Trophoblast cell (in vitro differentiated cells and primary cell): ENCODE data around the gene KIF1A.

Experiments used
- DNase-seq, 2 donors: peaks; one replicate each; pipeline ENCODE4 v3.0.0-alpha.2; 2016
- H2AFZ ChIP-seq: 2 replicates; pipeline ENCODE4 v1.6.1; 2013; ENCODE audit warnings: low read length, moderate library complexity, mild to moderate bottlenecking; ENCODE audit not compliant: insufficient read depth, poor library complexity
- H2AK5ac ChIP-seq: 2 replicates; pipeline ENCODE4 v1.6.1; 2013; ENCODE audit warnings: mild to moderate bottlenecking, low read length
- H2BK120ac ChIP-seq: 2 replicates; pipeline ENCODE4 v1.6.1; 2013; ENCODE audit warnings: low read length, mild to moderate bottlenecking, moderate library complexity; ENCODE audit not compliant: insufficient read depth, poor library complexity
- H2BK12ac ChIP-seq: 2 replicates; pipeline ENCODE4 v1.6.1; 2013; ENCODE audit warnings: mild to moderate bottlenecking, low read length, moderate library complexity
- H2BK5ac ChIP-seq: 2 replicates; pipeline ENCODE4 v1.6.1; 2013; ENCODE audit warnings: low read length, low read depth, moderate library complexity, mild to moderate bottlenecking; ENCODE audit not compliant: poor library complexity
- H3K14ac ChIP-seq: 2 replicates; pipeline ENCODE4 v1.6.1; 2013; ENCODE audit warnings: mild to moderate bottlenecking, low read length
- H3K18ac ChIP-seq: 2 replicates; pipeline ENCODE4 v1.6.1; 2013; ENCODE audit warnings: mild to moderate bottlenecking, low read length
- H3K23ac ChIP-seq: 2 replicates; pipeline ENCODE4 v1.6.1; 2013; ENCODE audit warnings: low read length
- H3K27ac ChIP-seq: 2 replicates; pipeline ENCODE4 v1.5.1; 2013; ENCODE audit warnings: low read depth, mild to moderate bottlenecking, inconsistent platforms, low read length, moderate library complexity
- H3K27me3 ChIP-seq: 2 replicates; pipeline ENCODE4 v1.6.1; 2013; ENCODE audit warnings: inconsistent platforms, mild to moderate bottlenecking, low read length, moderate library complexity; ENCODE audit not compliant: insufficient read depth
- H3K36me3 ChIP-seq, 2 experiments: 1 replicate in 1 of 2; 2 replicates in 1 of 2; pipeline ENCODE4 v1.6.1; 2013; ENCODE audit warnings: low read length in 2 of 2, mild to moderate bottlenecking in 2 of 2, moderate library complexity in 1 of 2; ENCODE audit not compliant: insufficient read depth in 2 of 2, control insufficient read depth in 1 of 2
- H3K4ac ChIP-seq: 2 replicates; pipeline ENCODE4 v1.6.1; 2013; ENCODE audit warnings: low read depth, mild to moderate bottlenecking, low read length, moderate library complexity
- H3K4me1 ChIP-seq, 2 experiments: 1 replicate in 1 of 2; 2 replicates in 1 of 2; pipeline ENCODE4 v1.6.1; 2013; ENCODE audit warnings: low read length in 2 of 2, mild to moderate bottlenecking in 2 of 2, moderate library complexity in 1 of 2; ENCODE audit not compliant: insufficient read depth in 2 of 2, control insufficient read depth in 1 of 2
- H3K4me2 ChIP-seq: 2 replicates; pipeline ENCODE4 v1.6.1; 2013; ENCODE audit warnings: inconsistent platforms, mild to moderate bottlenecking, low read length, moderate library complexity
- H3K4me3 ChIP-seq: 2 replicates; pipeline ENCODE4 v1.5.1; 2013; ENCODE audit warnings: mild to moderate bottlenecking, low read depth, low read length, inconsistent platforms
- H3K79me1 ChIP-seq: one replicate; pipeline ENCODE4 v1.6.1; 2013; ENCODE audit warnings: low read length
- H3K79me2 ChIP-seq: 2 replicates; pipeline ENCODE4 v1.6.1; 2013; ENCODE audit warnings: low read length, mild to moderate bottlenecking; ENCODE audit not compliant: control insufficient read depth, insufficient read depth, poor library complexity
- H3K9ac ChIP-seq: 2 replicates; pipeline ENCODE4 v1.6.1; 2013; ENCODE audit warnings: mild to moderate bottlenecking, low read length
- H3K9me3 ChIP-seq: 2 replicates; pipeline ENCODE4 v1.6.1; 2013; ENCODE audit warnings: low read depth, mild to moderate bottlenecking, control low read depth, inconsistent platforms, low read length; ENCODE audit not compliant: insufficient read depth
- H4K12ac ChIP-seq: 2 replicates; pipeline ENCODE4 v1.6.1; 2013; ENCODE audit warnings: low read depth, mild to moderate bottlenecking, low read length, moderate library complexity
- H4K8ac ChIP-seq: 2 replicates; pipeline ENCODE4 v1.6.1; 2013; ENCODE audit warnings: low read depth, mild to moderate bottlenecking, low read length, moderate library complexity
- H4K91ac ChIP-seq: one replicate; pipeline ENCODE4 v1.6.1; 2013; ENCODE audit warnings: low read depth, mild to moderate bottlenecking, low read length, moderate library complexity
- WGBS: extraction: QIAGEN DNeasy Blood & Tissue Kit; methylation state at CpG from one replicate; pipeline ENCODE4 v1.1.7; 2013; ENCODE audit warnings: missing lambda C conversion rate; ENCODE audit not compliant: insufficient read length, insufficient coverage; ENCODE audit errors: extremely low coverage; 5-methylcytosine and 5-hydroxymethylcytosine counted together

Gene KIF1A

DNA sequence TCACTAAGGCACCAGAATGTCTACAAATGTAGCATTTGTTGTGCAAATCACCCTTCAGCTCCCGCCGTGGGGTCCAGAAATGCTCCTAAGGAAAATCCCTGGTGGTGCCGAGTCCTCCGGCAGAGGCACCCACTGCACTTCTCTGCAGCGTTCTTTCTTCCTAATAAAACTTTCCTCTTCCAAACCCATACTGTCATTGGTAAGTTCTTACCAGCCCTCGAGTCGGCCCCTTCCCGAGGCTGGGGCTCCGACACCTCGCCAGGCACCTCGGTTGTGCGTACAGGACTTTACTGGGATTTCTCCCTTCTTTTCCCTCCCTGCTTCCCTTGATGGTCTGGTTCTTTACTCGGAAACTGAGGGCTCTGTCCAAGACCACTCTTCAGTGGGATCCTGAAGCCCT lies 38.3 kb upstream of the KIF1A start:
- Histone ChIP-seq H3K9me3 (peaks cover 10% of the 10 kb centered on the region), H3K4me3 (no peak overlapping the region), H3K14ac (no peak overlapping the region), H2AK5ac (no peak overlapping the region), H2BK5ac (no peak overlapping the region), H3K18ac (no peak overlapping the region), H2AFZ (no peak overlapping the region), H4K8ac (no peak overlapping the region), H2BK12ac (no peak overlapping the region), H2BK120ac (no peak overlapping the region), H3K27ac (no peak overlapping the region), H3K36me3 (no peaks in the 10 kb centered on the region), H3K9ac (no peak overlapping the region), H3K79me1 (no peaks in the 10 kb centered on the region), H3K4ac (no peak overlapping the region), H3K23ac (no peak overlapping the region), H3K79me2 (no peaks in the 10 kb centered on the region), H3K4me1 (no peaks in the 10 kb centered on the region), H3K4me2 (no peak overlapping the region), H4K12ac (no peak overlapping the region), H3K27me3 (peaks cover 3% of the 10 kb centered on the region), H4K91ac (no peak overlapping the region)
- DNase-seq: no peak
- WGBS: no CpG with 5 or more reads among the region's 13 CpGs

DNA sequence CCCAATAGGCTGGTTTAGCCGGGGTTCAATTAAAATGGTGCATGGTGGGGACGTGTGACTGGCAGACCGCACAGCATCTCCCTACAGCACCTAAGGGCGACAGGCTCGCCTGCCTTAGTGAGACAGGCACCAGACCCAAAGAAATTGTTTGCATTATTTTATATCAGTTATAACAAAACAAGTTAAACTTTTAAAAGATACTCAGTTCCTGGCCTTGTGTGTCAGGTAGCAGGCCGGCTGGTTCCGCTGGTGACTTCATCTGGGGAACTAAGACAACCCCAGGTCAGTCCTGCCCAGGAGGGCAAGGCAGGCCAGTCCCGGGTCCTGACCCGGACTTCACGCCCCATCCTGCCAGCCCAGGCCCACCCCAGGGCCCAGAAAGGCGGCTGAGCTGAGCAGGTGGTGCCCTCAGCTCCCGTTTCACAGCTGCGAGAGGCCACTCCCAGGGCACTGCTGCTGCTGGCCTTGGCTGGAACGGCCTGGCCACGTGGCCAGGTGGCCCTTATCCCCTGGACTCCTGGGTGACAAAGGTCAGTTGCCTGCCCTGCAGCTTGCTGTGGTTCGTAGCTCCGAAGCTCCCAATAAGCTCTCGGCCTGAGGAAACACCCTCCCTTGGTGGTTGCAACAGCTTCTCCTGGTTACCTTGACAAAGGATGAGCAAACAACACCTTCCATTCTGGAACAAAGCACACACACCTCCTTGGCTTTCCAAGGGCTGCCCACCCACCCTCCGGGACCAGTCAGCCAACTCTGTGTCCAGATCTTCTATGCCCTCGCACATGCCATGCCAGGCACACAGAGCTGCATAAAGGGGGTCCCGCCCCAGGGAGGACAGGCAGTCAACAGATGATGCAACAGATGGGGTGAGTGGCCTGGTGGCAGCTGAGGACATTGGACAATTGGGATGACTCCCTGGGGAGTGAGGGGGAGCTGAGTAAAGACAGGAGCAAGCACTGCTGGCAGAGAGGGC lies 37.3 kb upstream of the KIF1A start:
- H3K9ac ChIP-seq: no peak overlapping the region
- no peak overlapping the region for H4K12ac ChIP-seq
- H4K8ac ChIP-seq: no peak overlapping the region
- H3K9me3 ChIP-seq: peaks cover 10% of the 10 kb centered on the region
- DNase-seq: peak; percentile 72 to 80
- no peaks in the 10 kb centered on the region for H3K4me1 ChIP-seq
- no peak overlapping the region for H2AFZ ChIP-seq
- no peak overlapping the region for H3K23ac ChIP-seq
- no peak overlapping the region for H2BK5ac ChIP-seq
- no peaks in the 10 kb centered on the region for H3K79me1 ChIP-seq
- no peak overlapping the region for H2AK5ac ChIP-seq
- WGBS: no CpG with 5 or more reads among the region's 21 CpGs
- H3K4me3 ChIP-seq: no peak overlapping the region
- H2BK120ac ChIP-seq: no peak overlapping the region
- H3K27me3 ChIP-seq: peaks cover 3% of the 10 kb centered on the region
- H3K4me2 ChIP-seq: no peak overlapping the region
- H3K79me2 ChIP-seq: no peaks in the 10 kb centered on the region
- H4K91ac ChIP-seq: no peak overlapping the region
- no peak overlapping the region for H3K14ac ChIP-seq
- H3K36me3 ChIP-seq: no peaks in the 10 kb centered on the region
- H3K27ac ChIP-seq: no peak overlapping the region
- H2BK12ac ChIP-seq: no peak overlapping the region
- no peak overlapping the region for H3K4ac ChIP-seq
- no peak overlapping the region for H3K18ac ChIP-seq

DNA sequence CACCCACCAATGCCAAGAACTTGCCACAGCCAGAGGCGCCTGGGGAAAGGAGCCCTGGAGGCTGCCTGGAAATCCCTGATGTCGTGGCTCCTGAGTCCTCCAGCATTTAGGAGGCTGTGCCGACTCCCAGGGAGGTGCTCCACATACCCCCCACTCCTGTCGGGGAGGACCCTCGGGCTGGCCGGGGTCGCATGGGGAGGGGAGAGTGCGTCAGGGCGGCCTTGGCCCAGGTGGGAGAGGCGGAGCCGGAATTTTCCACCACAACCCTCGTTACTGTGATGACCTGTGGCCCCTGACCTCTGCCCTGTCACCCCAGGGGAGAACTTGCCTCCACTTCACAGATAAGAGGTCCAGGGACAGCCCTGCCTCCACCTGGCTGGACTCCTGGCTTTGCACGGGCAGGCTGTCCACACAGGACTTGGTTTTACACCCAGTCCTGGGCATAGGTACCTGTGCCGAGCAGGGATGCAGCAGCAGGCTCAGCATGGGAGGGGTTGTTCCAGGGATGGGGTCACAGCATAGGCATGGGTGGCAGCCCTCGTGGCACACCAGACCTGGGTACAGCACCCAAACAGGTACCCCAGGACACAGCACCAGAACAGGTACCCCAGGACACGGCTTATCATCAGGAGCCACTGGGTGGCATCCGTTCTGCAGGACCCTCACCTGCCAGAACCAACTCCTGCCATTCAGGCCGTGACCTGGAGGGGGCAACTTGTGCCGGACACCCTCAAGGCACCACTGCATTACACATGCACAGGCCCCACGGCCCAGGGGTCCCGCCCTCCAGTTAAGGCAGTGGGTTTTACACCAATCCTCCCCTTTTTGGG lies 36.3 kb upstream of the KIF1A start:
- Histone ChIP-seq H4K91ac (no peak overlapping the region), H4K8ac (no peak overlapping the region), H3K4me2 (no peak overlapping the region), H2AFZ (no peak overlapping the region), H3K79me1 (no peaks in the 10 kb centered on the region), H2AK5ac (no peak overlapping the region), H3K36me3 (no peaks in the 10 kb centered on the region), H3K18ac (no peak overlapping the region), H3K14ac (no peak overlapping the region), H3K23ac (no peak overlapping the region), H3K4me1 (no peaks in the 10 kb centered on the region), H3K9ac (no peak overlapping the region), H2BK5ac (no peak overlapping the region), H3K79me2 (no peaks in the 10 kb centered on the region), H3K9me3 (peaks cover 10% of the 10 kb centered on the region), H3K4ac (no peak overlapping the region), H3K27me3 (peaks cover 3% of the 10 kb centered on the region), H2BK120ac (no peak overlapping the region), H4K12ac (no peak overlapping the region), H3K27ac (no peak overlapping the region), H3K4me3 (no peak overlapping the region), H2BK12ac (no peak overlapping the region)
- no CpG with 5 or more reads among the region's 21 CpGs for WGBS
- DNase-seq: no peak

DNA sequence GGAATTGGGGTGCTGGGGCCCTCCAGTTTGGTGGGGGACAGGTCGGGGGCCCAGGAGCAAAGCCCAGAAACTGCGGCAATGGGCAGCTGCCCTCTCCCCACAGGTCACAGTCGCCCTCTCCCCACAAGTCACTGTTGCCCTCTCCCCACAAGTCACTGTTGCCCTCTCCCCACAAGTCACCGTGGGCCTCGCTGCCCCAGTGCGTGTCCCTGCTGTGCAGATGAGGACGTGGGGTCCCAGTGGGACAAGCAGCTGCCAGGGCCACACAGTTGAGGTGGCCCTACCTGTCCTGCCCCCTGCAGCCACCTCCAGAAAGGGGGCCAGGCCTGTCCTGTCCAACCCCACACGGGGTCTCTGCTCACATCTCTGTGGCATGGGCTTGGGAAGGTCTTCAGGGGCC lies 35.7 kb upstream of the KIF1A start:
- Histone ChIP-seq H3K4ac (no peak overlapping the region), H3K9me3 (peaks cover 10% of the 10 kb centered on the region), H2AFZ (no peak overlapping the region), H3K4me3 (no peak overlapping the region), H3K23ac (no peak overlapping the region), H3K27ac (no peak overlapping the region), H3K9ac (no peak overlapping the region), H4K91ac (no peak overlapping the region), H3K4me1 (no peaks in the 10 kb centered on the region), H2BK120ac (no peak overlapping the region), H2BK12ac (no peak overlapping the region), H3K36me3 (no peaks in the 10 kb centered on the region), H3K14ac (no peak overlapping the region), H2BK5ac (no peak overlapping the region), H3K79me2 (no peaks in the 10 kb centered on the region), H3K4me2 (no peak overlapping the region), H4K12ac (no peak overlapping the region), H4K8ac (no peak overlapping the region), H3K27me3 (no peaks in the 10 kb centered on the region), H3K79me1 (no peaks in the 10 kb centered on the region), H3K18ac (no peak overlapping the region), H2AK5ac (no peak overlapping the region)
- no peak for DNase-seq
- WGBS: no CpG with 5 or more reads among the region's 8 CpGs
